Measurements from ENCODE around the gene CD34.

The CD34 gene

GRCh38 chr1:207871117-207871649 lies 39.7 kb downstream of the CD34 start:
- no peak for DNase-seq

- no peak for DNase-seq
Observed at GRCh38 chr1:207870306-207871031, 40.5 kb downstream of the CD34 start.

DNA sequence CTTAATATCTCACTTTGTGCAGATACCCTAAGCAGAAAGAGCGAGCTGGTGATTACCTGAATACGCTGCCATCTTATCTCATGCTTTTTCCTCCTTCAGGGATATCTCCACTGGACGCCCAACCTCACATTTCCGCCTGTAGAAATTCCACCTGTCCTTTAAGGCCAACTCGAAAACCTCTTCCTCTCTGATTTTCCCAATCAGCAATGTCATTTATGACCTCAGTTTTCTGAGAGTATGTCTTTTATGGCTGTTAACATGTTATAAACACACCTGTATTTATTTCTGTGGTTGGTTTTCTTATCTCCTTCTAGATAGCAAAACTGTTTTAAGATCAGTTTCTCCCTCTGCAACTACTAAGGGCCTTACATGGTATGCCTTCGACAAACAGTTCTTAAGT lies 41.1 kb downstream of the CD34 start:
- no peak for DNase-seq

- DNase-seq, result peak; percentile 56
Observed at GRCh38 chr1:207868774-207869721, 41.9 kb downstream of the CD34 start.

GRCh38 chr1:207868251-207868773 lies 42.6 kb downstream of the CD34 start:
- no peak for DNase-seq

DNA sequence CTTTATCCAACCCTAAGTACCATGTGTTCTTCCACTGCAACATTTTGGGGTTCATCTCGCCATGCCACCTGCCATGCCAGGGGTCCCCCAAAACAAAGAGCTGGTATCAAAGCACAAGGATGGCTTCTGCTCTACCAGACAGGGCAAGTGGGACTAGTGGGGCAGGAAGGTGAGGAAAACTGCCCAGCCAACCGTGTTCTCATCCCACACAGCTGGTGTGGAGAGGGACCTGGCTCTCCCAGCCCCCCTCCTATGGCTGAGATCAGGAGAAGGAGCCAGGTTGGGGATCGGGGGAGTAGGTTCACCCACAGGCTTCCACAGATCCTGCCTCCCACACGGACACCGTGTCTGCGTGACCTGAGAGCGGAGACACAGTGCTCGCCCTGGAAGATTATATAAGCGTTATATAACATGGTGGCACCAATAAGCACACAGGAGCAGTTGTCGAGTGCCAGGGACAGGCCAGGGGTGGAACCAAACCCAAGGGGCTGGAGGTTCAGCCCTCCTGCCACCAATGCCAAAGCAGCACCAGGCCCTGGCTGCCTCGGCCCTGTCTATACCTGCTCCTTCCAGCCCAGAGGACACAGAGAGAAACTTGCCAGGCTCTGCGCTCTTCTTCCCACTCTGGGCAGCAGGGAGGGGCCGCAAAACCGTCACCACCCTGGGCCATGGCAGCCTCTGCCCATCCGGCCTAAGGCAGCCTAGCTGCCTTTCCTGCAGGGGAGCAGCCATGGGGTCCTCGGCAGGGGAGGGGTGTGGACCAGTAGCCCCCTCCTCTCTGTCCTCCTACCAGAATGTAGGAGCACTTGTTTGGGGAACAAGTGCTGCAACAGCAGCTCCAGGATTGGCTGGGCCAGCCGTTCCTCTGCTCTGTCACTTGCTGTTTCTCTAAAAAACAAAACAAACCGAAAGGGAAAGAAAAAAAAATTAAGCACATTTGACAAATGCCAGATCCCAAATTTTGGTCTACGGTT lies 43.5 kb downstream of the CD34 start:
- no peak for DNase-seq

GRCh38 chr1:207866471-207867135 lies 44.3 kb downstream of the CD34 start:
- DNase-seq, result no peak

GRCh38 chr1:207863893-207864535 lies 46.9 kb downstream of the CD34 start:
- DNase-seq, result no peak

DNA sequence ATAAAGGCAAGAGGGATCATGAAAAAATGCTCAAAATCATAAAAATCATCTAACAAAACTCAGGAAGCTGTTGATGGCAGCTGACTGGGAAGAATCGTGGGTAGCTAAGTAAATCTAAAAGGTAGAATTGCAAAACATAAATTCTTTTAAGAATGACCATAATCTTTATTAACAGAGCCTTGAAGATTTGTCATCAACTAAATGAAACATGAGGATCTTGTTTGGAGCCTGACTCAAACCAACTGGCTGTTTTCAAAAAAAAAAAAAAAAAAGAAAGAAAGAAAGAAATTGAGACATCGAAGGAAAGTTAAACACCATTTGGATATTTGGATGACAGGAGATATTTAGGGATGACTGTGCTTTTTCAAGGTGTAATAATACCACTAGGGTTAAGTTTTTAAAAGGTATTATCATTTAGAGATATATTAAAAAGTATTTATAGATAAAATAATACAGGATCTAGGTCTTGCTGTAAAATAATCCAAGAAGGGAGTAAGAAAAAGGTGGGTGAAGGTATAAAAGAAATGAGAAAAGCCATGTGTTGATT lies 48.6 kb downstream of the CD34 start:
- no peak for DNase-seq

DNA sequence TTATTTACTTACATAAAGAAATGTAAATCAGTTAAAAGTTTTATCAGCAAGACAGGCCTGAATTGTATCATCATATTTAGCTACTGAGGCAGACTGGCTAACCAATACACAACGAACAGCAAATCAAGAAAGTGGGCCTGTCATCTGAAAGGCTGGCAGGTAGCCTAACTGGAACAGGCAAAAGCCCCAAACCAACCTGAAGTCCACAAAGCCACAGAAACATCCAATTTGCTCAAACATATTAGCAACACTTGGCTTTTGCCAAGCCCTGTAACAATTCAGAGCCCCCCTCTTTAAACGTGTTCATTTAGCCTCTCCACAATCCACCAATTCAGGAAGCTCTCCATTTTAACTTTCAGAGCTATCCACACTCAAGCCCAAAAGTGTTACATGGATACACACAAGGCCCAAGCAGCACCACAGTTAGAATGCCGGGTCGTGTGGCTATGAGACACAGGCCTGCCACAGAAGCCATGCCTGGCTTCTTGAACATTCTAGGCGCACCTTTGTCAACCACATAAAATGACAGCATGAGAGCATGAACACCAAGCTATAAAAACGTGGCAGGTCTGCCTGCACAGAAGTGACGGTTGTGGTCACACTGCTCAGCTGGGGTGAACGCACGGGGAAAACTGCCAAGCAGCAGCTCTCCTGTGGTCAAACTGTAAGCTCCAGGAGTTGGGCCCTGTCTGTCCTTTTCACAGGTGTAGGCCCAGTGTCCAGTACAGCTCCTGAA lies 49.3 kb downstream of the CD34 start:
- DNase-seq, result no peak

- DNase-seq, result no peak
Observed at GRCh38 chr1:207860531-207860930, 50.4 kb downstream of the CD34 start.

DNA sequence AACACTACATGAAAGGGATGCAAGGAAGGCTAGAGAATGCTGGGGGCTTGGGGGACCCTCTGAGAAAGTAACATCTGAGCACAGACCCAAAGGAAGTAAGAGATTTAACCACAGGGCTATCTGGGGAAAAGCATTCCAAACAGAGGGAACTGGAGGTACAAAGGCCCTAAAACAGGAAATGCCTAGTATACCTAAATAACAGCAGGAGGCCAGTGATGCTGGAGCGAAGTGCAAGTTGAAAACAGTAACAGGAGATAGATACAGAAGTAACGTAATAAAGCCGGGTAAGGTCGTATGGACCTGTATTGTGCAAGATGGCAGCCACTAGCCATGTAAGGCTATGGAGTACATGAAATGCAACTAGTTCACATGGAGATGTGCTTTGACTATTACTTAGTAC lies 52.1 kb downstream of the CD34 start:
- DNase-seq, result no peak

- DNase-seq, result no peak
Observed at GRCh38 chr1:207858281-207858680, 52.6 kb downstream of the CD34 start.

DNA sequence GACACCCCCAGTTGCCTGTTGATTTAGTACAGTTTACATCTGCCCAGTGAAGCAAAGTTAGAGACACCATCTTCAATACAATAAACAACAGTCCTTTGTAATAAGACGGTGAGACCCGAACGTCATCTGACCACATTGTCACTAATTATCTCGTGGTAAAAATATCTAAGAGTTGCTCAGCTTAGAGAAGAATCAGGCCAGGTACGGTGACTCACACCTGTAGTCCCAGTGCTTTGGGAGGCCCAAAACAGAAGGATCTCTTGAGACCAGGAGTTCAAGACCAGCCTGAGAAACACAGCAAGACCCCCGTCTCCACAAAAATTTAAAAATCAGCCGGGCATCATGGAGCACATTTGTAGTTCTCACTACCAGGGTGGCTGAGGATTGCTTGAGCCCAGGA lies 53.5 kb downstream of the CD34 start:
- no peak for DNase-seq

- no peak for DNase-seq
Observed at GRCh38 chr1:207856276-207857023, 54.5 kb downstream of the CD34 start.

DNA sequence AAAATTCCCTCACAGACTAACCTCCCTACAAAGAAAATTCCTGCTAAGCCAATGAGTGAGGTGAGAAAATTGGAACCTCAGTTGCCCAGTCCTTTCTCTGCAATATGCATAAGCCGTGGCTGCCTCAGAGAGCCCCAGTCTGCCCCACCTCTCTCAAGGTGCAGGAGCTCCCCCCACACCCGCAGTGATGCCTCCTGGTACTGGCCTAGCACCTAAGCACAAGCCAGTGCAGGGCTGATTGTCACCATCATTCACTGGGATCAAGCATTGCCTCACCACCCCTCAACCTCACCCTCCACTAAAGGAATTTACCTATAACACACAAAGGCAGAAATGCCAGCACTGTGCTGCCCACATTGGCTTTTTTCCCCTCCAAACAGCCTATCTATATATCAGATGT lies 56.9 kb downstream of the CD34 start:
- no peak for DNase-seq

- no peak for DNase-seq
Observed at GRCh38 chr1:207853372-207853757, 57.6 kb downstream of the CD34 start.

- DNase-seq, result no peak
Observed at GRCh38 chr1:207852576-207853371, 58.2 kb downstream of the CD34 start.

DNA sequence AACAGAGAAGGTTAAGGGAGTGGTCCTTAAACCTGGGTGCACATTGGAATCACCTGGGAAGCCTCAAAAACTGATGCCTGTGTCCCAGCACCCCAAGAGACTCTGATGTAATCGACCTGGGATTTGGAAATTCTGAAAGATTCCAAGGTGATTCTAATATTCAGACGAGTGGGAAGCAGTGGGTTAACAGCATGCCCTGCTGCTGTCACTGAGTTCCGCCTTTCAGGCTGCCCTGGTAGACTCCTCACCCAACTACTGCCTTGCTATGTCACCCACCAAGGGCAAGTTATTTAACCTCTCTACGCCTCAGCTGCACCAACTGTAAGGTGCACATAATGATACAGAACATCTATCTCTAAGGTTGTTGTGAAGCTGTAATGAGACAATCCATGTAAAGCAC lies 59.2 kb downstream of the CD34 start:
- no peak for DNase-seq
